Tibial nerve (tissue), 4 donors: ENCODE results near the gene SMAD3. TPM values are rescaled to one million over a fixed set of nuclear protein-coding genes. Genes with fewer than 3 reads are reported as not detected.
"Not testable (repeated sequence)": the region's sequence is repeated elsewhere in the genome, so short reads cannot be mapped to it uniquely, and the experiment has no call there.

Source experiments
- DNase-seq, 2 donors: peaks; one replicate each; pipeline ENCODE4 v3.0.0-alpha.2; 2019; ENCODE audit warnings: low spot score in 2 of 2
- H3K27ac ChIP-seq, 4 donors: fragments of 200-600 bp; sonication (generic) in 3 of 4; one replicate each; pipeline ENCODE4 v1.5.1; 2017 to 2019; ENCODE audit warnings: mild to moderate bottlenecking in 1 of 4
- H3K27me3 ChIP-seq, 2 donors: fragments of 200-600 bp; sonication (generic) in 1 of 2; one replicate each; pipeline versions ENCODE4 v1.5.1 to v1.6.0; 2017 to 2019
- H3K36me3 ChIP-seq, 3 donors: fragments of 200-600 bp; sonication (generic); one replicate each; pipeline ENCODE4 v1.5.1; 2018 to 2019
- H3K4me1 ChIP-seq, 4 donors: fragments of 200-600 bp; sonication (generic) in 3 of 4; one replicate each; pipeline ENCODE4 v1.5.1; 2017 to 2019
- H3K4me3 ChIP-seq, 4 donors: fragments of 200-600 bp; sonication (generic) in 3 of 4; one replicate each; pipeline ENCODE4 v1.5.1; 2017 to 2019; ENCODE audit warnings: mild to moderate bottlenecking in 1 of 4, moderate library complexity in 1 of 4
- H3K9me3 ChIP-seq, 4 donors: fragments of 200-600 bp; sonication (generic) in 3 of 4; one replicate each; pipeline ENCODE4 v1.5.1; 2017 to 2019
- CTCF ChIP-seq, 5 experiments: fragments of 200-600 bp in 3 of 5; fragments of 450-650 bp in 2 of 5; sonication (generic) in 3 of 5; IDR thresholded peaks; one replicate each; pipeline ENCODE4 v1.5.1; 2016 to 2019; ENCODE audit warnings: antibody characterized with exemption in 5 of 5, mild to moderate bottlenecking in 3 of 5, moderate library complexity in 2 of 5
- EP300 ChIP-seq, 2 donors: sonication (generic); formaldehyde crosslinking; IDR thresholded peaks; one replicate each; pipeline ENCODE4 v1.6.1; 2017; ENCODE audit warnings: antibody characterized with exemption in 2 of 2, mild to moderate bottlenecking in 1 of 2
- POLR2A ChIP-seq, 2 donors: fragments of 450-650 bp; IDR thresholded peaks; one replicate each; pipeline ENCODE4 v1.6.1; 2017; ENCODE audit warnings: antibody characterized with exemption in 2 of 2, mild to moderate bottlenecking in 2 of 2, moderate library complexity in 2 of 2
- WGBS, 2 donors: methylation state at CpG; one replicate each; pipeline ENCODE4 v1.1.5; 2018; 5-methylcytosine and 5-hydroxymethylcytosine counted together
- total RNA-seq, 4 donors: library from RNA; depleted of rRNA; stranded (reverse); fragments of >200 nt; gene quantifications; one replicate each; pipeline ENCODE4 v1.1.0, GENCODE V29; 2016

Gene SMAD3
- total RNA-seq, 4 donors from 2014 or later: 36.3 to 68.6 (median 44.1) TPM

- no peaks in the 10 kb centered on the region for H3K9me3 ChIP-seq
- H3K27ac ChIP-seq: peak overlapping the region in 3 of 4 donors; percentile 54 to 78 (median 64)
- WGBS, 2 donors: 23 to 25% methylated on average over 6 of the region's 6 CpGs
- no peaks in the 10 kb centered on the region for H3K36me3 ChIP-seq
- H3K4me1 ChIP-seq: peaks cover 4 to 38% (median 23%) of the 10 kb centered on the region in 4 donors
- no peaks in the 10 kb centered on the region for H3K27me3 ChIP-seq
- TF ChIP-seq CTCF (IDR thresholded peaks at IDR 0.05): no peak
- TF ChIP-seq EP300 (IDR thresholded peaks at IDR 0.05): peak; percentile 75 to 97
- peak; percentile 63 to 88 for DNase-seq
- no peak overlapping the region for H3K4me3 ChIP-seq
Measured at GRCh38 chr15:67024314-67024997, 40.9 kb upstream of the SMAD3 start.

DNA sequence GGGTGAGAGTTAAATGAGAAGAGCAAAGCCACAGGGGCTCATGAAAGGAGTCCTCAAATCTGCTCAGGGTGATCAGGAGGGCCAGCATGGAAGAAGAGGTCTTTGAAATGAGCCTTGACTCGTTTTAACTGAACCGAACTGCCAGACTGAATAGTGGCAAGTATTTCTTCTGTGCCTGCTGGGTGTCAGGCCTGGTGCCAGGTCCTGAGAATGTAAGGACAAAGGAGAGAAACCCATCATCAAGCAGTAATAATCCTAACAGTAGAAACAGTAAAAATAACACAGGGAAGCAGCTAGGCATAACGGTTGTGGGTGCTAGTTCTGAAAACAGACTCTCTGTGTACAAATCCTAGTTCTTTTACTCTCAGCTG lies 40.4 kb upstream of the SMAD3 start:
- TF ChIP-seq POLR2A (IDR thresholded peaks at IDR 0.05) (no peak), EP300 (IDR thresholded peaks at IDR 0.05) (no peak), CTCF (IDR thresholded peaks at IDR 0.05) (no peak)
- Histone ChIP-seq H3K9me3 (no peaks in the 10 kb centered on the region), H3K4me1 (peaks cover 4 to 38% (median 23%) of the 10 kb centered on the region in 4 donors), H3K4me3 (no peak overlapping the region), H3K27me3 (no peaks in the 10 kb centered on the region), H3K36me3 (no peaks in the 10 kb centered on the region), H3K27ac (peak overlapping the region in 3 of 4 donors; percentile 54 to 74 (median 64))
- no peak for DNase-seq
- 46 to 50% methylated on average over 3 of the region's 3 CpGs for WGBS, 2 donors

- 40 to 44% methylated on average over 9 of the region's 9 CpGs for WGBS, 2 donors
- H3K4me3 ChIP-seq: no peak overlapping the region
- DNase-seq: peak in 1 of 2 donors; percentile 35
- H3K27me3 ChIP-seq: no peaks in the 10 kb centered on the region
- H3K27ac ChIP-seq: peak overlapping the region in 3 of 4 donors; percentile 25 to 74 (median 64)
- H3K9me3 ChIP-seq: no peaks in the 10 kb centered on the region
- peaks cover 4 to 38% (median 23%) of the 10 kb centered on the region in 4 donors for H3K4me1 ChIP-seq
- H3K36me3 ChIP-seq: no peaks in the 10 kb centered on the region
- TF ChIP-seq POLR2A (IDR thresholded peaks at IDR 0.05): no peak
- peak in 1 of 2 donors; percentile 58 for TF ChIP-seq EP300 (IDR thresholded peaks at IDR 0.05)
Measured at GRCh38 chr15:67025719-67026609, 39.4 kb upstream of the SMAD3 start.

DNA sequence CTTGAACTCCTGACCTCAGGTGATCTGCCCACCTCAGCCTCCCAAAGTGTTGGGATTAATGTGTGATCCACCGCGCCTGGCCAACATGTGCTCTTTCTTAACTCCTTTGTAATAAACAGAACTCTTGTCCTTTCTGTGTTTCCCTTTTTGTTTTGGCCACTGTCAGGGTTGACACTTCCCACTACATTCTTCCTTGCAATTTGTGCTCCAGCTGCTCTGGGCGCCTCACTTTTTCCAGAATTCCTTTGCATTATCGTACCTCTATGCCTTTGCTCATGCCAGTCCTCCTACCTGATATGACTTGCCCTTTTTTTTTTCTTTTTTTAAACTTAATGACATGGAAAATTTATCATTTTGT lies 38.8 kb upstream of the SMAD3 start:
- Histone ChIP-seq H3K4me3 (no peak overlapping the region), H3K9me3 (no peaks in the 10 kb centered on the region), H3K27ac (peak overlapping the region in 2 of 4 donors; percentile 64 to 74), H3K4me1 (peaks cover 4 to 38% (median 23%) of the 10 kb centered on the region in 4 donors), H3K36me3 (no peaks in the 10 kb centered on the region), H3K27me3 (no peaks in the 10 kb centered on the region)
- 67 to 75% methylated on average over 4 of the region's 4 CpGs for WGBS, 2 donors
- DNase-seq: no peak
- TF ChIP-seq EP300 (IDR thresholded peaks at IDR 0.05): no peak
- no peak for TF ChIP-seq CTCF (IDR thresholded peaks at IDR 0.05)
- no peak for TF ChIP-seq POLR2A (IDR thresholded peaks at IDR 0.05)

GRCh38 chr15:67028440-67028839 lies 37.0 kb upstream of the SMAD3 start:
- not testable (repeated sequence) for H3K9me3 ChIP-seq, DNase-seq, H3K27ac ChIP-seq, H3K36me3 ChIP-seq, H3K4me3 ChIP-seq
- H3K27me3 ChIP-seq: peaks cover 0 to 11% of the 10 kb centered on the region in 2 donors
- H3K4me1 ChIP-seq: peaks cover 4 to 41% (median 28%) of the 10 kb centered on the region in 4 donors
- WGBS, 2 donors: 92 to 94% methylated on average over 3 of the region's 3 CpGs
